NB4 (cell line): ENCODE data around the gene KRT82.

ENCODE experiments used
- MYC ChIP-seq: IDR thresholded peaks from 2 replicates; pipeline ENCODE4 v1.6.1; 2011; ENCODE audit warnings: low read depth, low read length
- POLR2A ChIP-seq: IDR thresholded peaks from 2 replicates; pipeline ENCODE4 v1.6.1; 2011; ENCODE audit warnings: mild to moderate bottlenecking; ENCODE audit not compliant: insufficient read length; ENCODE audit errors: extremely low read depth
- TF ChIP-seq, protein P1 (sequence below): IDR thresholded peaks from one replicate; pipeline ENCODE4 v1.5.1; 2012; ENCODE audit warnings: low read depth, low read length

DNA sequence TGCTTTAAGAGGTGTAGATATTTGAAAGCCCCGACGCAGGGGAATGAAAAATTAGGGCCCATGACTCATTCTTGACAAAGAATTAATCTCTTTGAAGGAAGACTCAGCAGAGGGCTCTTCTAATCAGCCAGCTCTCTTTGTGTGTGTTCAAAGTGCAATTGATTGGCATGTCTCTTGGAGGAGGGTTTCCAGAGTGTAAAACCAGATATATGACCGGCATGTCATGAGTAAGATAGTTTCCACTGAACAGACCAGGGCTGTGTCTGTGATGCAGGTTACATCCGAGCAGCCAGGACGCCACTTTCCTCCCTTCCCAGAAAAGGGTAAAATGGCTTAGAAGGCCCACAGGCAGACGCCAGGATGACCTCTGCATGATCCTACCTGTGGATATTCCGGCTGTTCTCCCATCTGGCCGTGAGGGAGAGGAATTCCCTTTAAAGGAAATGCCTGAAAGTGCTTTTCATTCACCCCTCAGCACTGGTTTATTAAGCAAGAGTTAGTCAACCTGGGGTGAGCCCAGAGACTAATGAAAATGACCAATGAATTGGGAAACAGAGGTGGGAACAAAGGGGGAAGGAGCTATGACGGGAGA lies 35.3 kb upstream of the KRT82 start:
- no peak for TF ChIP-seq POLR2A
- TF ChIP-seq, protein P1, sequence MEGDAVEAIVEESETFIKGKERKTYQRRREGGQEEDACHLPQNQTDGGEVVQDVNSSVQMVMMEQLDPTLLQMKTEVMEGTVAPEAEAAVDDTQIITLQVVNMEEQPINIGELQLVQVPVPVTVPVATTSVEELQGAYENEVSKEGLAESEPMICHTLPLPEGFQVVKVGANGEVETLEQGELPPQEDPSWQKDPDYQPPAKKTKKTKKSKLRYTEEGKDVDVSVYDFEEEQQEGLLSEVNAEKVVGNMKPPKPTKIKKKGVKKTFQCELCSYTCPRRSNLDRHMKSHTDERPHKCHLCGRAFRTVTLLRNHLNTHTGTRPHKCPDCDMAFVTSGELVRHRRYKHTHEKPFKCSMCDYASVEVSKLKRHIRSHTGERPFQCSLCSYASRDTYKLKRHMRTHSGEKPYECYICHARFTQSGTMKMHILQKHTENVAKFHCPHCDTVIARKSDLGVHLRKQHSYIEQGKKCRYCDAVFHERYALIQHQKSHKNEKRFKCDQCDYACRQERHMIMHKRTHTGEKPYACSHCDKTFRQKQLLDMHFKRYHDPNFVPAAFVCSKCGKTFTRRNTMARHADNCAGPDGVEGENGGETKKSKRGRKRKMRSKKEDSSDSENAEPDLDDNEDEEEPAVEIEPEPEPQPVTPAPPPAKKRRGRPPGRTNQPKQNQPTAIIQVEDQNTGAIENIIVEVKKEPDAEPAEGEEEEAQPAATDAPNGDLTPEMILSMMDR = no peak
- TF ChIP-seq MYC = no peak
